Measurements from ENCODE around the gene VIT.

Gene VIT

DNA sequence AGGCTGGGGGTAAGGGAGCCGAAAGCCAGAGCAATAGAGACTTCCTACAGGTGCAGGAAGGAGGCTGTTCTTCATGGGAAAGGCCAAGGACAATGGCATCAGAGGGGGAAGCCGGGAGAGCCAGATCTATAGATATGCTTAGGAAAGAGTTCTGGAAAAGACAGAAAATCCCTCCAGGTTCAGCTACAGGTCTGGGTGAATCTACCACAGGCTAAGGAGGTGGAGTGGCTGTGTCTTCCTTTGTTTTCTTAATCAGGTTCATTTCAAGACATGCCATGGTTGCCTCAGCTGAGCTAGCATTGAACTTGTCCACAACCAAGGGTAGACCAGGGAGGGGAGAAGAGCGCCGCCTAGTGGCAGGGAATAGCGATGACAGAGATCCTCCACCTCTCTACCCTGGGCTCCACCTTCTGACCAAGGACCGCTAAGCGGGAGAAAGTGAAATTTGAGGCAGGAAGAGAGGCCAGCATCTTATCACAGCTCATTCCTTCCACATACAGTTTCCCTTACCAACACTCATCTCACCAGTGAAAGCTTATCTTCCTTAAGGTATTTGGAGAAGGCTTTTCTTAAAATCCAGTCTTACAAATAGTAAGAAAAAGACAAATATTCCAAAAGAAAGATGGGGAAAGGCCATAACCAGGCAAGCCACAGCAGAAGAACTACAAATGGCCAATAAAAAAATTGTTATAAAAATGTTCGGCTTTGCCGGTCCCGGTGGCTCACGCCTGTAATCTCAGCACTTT lies 74.2 kb downstream of the VIT start:
- Histone ChIP-seq H3K27me3 (ENCODE audit: insufficient read depth, low read length) (no peaks in the 10 kb centered on the region), H3K9me3 (ENCODE audit: low read length) (no peaks in the 10 kb centered on the region), H2AFZ (ENCODE audit: low read depth, low read length) (no peak overlapping the region), H3K4me3 (ENCODE audit: low read length) (no peak overlapping the region), H3K36me3 (ENCODE audit: insufficient read depth, low read length) (no peaks in the 10 kb centered on the region), H3K4me1 (ENCODE audit: insufficient read depth, low read length) (no peaks in the 10 kb centered on the region)

DNA sequence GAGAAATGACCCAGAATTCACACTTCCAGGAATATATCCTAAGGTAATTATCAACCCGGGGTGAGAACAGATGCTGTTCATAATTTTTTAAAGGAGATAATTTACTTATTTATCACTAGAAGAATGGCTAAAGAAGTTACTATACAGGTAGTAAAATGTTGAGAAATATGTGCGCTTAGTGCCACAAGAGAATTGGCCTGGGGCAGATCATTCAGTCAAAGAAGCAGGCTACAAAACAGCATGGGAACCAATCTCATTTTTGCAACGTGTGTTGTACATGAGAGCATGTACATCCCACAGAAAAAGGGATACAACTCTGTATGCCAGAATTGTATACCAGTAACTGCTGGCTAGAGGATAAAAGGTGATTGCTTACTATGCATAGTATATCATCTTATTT lies 75.2 kb downstream of the VIT start:
- no peaks in the 10 kb centered on the region for H3K27me3 ChIP-seq (ENCODE audit: insufficient read depth, low read length)
- no peaks in the 10 kb centered on the region for H3K4me1 ChIP-seq (ENCODE audit: insufficient read depth, low read length)
- no peaks in the 10 kb centered on the region for H3K36me3 ChIP-seq (ENCODE audit: insufficient read depth, low read length)
- no peak overlapping the region for H2AFZ ChIP-seq (ENCODE audit: low read depth, low read length)
- no peaks in the 10 kb centered on the region for H3K9me3 ChIP-seq (ENCODE audit: low read length)
- H3K4me3 ChIP-seq (ENCODE audit: low read length), result no peak overlapping the region

DNA sequence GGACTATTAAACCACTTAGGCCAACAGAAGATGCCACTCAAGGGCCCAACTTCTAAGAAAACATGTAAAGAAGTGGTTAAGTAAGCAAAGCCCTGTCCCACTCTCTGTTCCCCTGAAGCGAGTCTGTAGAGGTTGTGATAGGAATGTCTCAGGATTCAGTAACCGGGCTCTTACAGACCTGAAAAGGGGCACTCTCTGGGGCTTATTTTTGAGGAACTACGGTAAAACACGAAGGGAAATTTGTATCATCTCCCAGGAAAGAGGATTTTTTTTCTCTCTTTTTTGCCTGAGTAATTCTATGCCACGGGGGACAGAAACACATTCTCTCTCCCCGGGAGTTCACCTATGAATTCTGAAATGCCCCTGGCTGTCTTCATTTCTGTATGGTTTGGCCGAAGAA lies 77.4 kb downstream of the VIT start:
- Histone ChIP-seq H2AFZ (ENCODE audit: low read depth, low read length) (no peak overlapping the region), H3K36me3 (ENCODE audit: insufficient read depth, low read length) (no peaks in the 10 kb centered on the region), H3K4me1 (ENCODE audit: insufficient read depth, low read length) (no peaks in the 10 kb centered on the region), H3K4me3 (ENCODE audit: low read length) (no peak overlapping the region), H3K9me3 (ENCODE audit: low read length) (no peaks in the 10 kb centered on the region), H3K27me3 (ENCODE audit: insufficient read depth, low read length) (no peaks in the 10 kb centered on the region)

DNA sequence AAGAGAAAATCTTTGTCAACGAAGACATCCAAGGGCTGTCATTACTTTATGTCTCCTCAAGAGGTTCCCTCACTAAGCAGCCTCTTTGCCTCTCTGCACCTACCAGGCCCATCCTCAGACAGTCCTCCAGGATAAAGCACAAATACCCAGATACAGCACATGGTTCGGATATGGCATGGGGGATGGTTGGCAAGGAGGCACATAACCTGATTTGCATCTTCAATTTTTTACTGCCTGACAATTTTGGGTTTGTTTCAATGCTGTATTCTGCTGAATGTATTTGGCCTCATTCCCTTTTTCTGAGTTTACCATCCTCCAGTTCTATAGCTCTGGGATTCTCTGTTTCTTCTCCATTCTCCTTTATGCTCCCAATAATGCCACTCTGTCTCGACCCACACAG lies 78.8 kb downstream of the VIT start:
- Histone ChIP-seq H3K27me3 (ENCODE audit: insufficient read depth, low read length) (no peaks in the 10 kb centered on the region), H3K36me3 (ENCODE audit: insufficient read depth, low read length) (no peaks in the 10 kb centered on the region), H3K4me1 (ENCODE audit: insufficient read depth, low read length) (peaks cover 2% of the 10 kb centered on the region), H3K9me3 (ENCODE audit: low read length) (no peaks in the 10 kb centered on the region), H2AFZ (ENCODE audit: low read depth, low read length) (no peak overlapping the region), H3K4me3 (ENCODE audit: low read length) (no peak overlapping the region)

DNA sequence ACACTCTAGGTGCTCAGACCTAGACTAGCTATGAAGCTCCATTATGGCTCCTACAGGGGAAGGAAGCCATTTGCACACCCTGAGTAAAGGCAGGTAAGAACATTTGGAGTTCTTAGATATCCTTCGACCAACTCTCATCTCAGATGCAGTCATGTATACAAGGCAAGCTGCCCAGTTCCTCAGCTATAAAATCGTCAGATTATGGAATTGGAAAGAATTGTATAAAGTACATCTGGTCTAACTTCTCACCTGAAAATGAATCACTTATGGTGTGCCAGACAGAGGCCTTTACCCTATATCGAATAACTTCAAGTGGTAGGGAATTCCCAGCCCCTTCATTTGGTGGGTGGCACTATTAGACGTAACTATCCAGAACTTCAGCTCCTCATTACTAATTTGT lies 79.3 kb downstream of the VIT start:
- no peaks in the 10 kb centered on the region for H3K9me3 ChIP-seq (ENCODE audit: low read length)
- H3K36me3 ChIP-seq (ENCODE audit: insufficient read depth, low read length), result no peaks in the 10 kb centered on the region
- H2AFZ ChIP-seq (ENCODE audit: low read depth, low read length), result no peak overlapping the region
- no peak overlapping the region for H3K4me3 ChIP-seq (ENCODE audit: low read length)
- H3K4me1 ChIP-seq (ENCODE audit: insufficient read depth, low read length), result peaks cover 2% of the 10 kb centered on the region
- H3K27me3 ChIP-seq (ENCODE audit: insufficient read depth, low read length), result no peaks in the 10 kb centered on the region

DNA sequence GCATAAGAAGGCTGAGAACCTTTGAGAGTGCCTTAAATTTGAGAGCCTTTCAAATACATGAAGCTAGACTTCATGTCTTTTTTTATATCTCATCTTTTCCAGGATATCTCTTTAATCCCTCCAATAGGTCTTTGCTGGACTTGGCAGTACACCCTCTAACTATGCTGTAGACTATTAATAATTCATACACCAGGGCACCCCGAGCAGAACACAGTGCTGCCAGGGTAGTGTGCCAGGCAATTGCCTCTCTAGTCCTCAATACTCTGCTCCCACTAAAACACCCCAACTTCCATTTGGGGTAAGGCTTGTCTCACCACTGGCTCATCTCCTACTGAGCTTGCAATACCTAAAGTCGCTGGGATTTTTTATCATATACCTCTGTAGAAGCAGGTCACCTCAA lies 80.8 kb downstream of the VIT start:
- H2AFZ ChIP-seq (ENCODE audit: low read depth, low read length), result no peak overlapping the region
- no peak overlapping the region for H3K4me3 ChIP-seq (ENCODE audit: low read length)
- H3K9me3 ChIP-seq (ENCODE audit: low read length), result no peaks in the 10 kb centered on the region
- no peaks in the 10 kb centered on the region for H3K36me3 ChIP-seq (ENCODE audit: insufficient read depth, low read length)
- H3K4me1 ChIP-seq (ENCODE audit: insufficient read depth, low read length), result peaks cover 2% of the 10 kb centered on the region
- H3K27me3 ChIP-seq (ENCODE audit: insufficient read depth, low read length), result no peaks in the 10 kb centered on the region

DNA sequence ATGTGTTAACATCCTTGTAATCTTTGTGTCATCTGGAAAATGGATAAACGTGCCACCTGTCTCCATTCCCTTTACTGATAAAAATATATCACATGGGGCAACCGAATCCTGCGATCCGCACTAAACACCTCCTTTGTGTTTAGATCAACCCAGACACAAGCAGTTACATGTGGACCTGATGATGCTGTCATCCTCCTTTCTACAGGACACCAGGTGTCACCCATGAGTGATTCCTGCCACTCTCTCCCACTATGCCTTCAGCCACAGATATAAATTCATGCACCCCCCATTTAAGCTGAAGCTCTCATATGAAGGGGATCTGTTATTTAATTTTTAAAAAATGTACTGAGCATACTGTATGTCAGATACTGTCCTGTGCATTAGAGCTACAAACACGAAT lies 81.3 kb downstream of the VIT start:
- H3K9me3 ChIP-seq (ENCODE audit: low read length), result no peaks in the 10 kb centered on the region
- peaks cover 2% of the 10 kb centered on the region for H3K4me1 ChIP-seq (ENCODE audit: insufficient read depth, low read length)
- H2AFZ ChIP-seq (ENCODE audit: low read depth, low read length), result no peak overlapping the region
- no peak overlapping the region for H3K4me3 ChIP-seq (ENCODE audit: low read length)
- H3K27me3 ChIP-seq (ENCODE audit: insufficient read depth, low read length), result no peaks in the 10 kb centered on the region
- no peaks in the 10 kb centered on the region for H3K36me3 ChIP-seq (ENCODE audit: insufficient read depth, low read length)

DNA sequence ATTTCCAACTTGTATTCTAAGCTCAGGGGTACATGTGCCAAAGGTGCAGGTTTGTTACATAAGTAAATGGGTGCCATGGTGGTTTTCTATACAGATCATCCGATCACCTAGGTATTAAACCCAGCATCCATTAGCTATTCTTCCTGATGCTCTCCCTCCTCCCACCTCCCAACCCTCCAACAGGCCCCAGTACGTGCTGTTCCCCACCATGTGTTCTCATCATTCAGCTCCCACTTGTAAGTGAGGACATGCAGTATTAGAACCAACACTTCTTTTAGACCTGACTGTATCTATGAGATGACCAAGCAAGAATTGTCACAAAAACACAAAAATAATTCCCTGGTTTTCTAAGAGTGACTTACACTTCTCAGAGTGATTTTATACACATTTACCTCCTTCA lies 83.0 kb downstream of the VIT start:
- H3K4me1 ChIP-seq (ENCODE audit: insufficient read depth, low read length), result peaks cover 2% of the 10 kb centered on the region
- no peaks in the 10 kb centered on the region for H3K27me3 ChIP-seq (ENCODE audit: insufficient read depth, low read length)
- H3K36me3 ChIP-seq (ENCODE audit: insufficient read depth, low read length), result no peaks in the 10 kb centered on the region
- H3K9me3 ChIP-seq (ENCODE audit: low read length), result no peaks in the 10 kb centered on the region
- H3K4me3 ChIP-seq (ENCODE audit: low read length), result no peak overlapping the region
- no peak overlapping the region for H2AFZ ChIP-seq (ENCODE audit: low read depth, low read length)

DNA sequence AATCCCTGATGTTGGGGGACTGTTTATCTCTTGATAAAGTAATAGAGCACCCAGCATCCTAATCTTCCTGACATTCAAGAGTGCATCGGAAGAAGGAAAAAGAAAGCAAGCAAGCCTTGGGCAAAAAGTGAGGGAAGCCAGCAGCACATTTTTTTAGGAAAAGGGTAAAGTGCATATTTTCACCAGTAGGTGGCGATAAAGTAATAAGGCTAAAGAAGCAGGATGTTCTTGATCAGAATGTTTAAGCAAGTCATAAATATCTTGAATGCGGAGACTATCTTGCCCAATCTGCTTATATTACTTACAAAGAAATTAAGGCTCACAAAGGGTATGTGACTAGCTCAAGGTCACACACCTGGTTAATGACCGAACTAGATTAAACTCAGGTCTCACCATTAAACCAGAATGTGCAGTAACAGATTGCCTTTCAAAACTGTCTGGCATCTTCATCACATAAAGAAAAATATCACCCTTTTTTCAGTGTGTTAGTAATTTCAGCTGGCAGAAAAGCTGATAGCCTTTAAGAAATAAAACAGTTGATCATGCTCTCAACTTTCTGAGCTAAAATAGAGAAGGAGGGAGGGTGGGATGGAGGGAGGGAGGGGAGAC lies 83.8 kb downstream of the VIT start:
- no peak overlapping the region for H3K4me3 ChIP-seq (ENCODE audit: low read length)
- H2AFZ ChIP-seq (ENCODE audit: low read depth, low read length), result no peak overlapping the region
- peaks cover 2% of the 10 kb centered on the region for H3K4me1 ChIP-seq (ENCODE audit: insufficient read depth, low read length)
- no peaks in the 10 kb centered on the region for H3K36me3 ChIP-seq (ENCODE audit: insufficient read depth, low read length)
- H3K9me3 ChIP-seq (ENCODE audit: low read length), result no peaks in the 10 kb centered on the region
- H3K27me3 ChIP-seq (ENCODE audit: insufficient read depth, low read length), result no peaks in the 10 kb centered on the region

DNA sequence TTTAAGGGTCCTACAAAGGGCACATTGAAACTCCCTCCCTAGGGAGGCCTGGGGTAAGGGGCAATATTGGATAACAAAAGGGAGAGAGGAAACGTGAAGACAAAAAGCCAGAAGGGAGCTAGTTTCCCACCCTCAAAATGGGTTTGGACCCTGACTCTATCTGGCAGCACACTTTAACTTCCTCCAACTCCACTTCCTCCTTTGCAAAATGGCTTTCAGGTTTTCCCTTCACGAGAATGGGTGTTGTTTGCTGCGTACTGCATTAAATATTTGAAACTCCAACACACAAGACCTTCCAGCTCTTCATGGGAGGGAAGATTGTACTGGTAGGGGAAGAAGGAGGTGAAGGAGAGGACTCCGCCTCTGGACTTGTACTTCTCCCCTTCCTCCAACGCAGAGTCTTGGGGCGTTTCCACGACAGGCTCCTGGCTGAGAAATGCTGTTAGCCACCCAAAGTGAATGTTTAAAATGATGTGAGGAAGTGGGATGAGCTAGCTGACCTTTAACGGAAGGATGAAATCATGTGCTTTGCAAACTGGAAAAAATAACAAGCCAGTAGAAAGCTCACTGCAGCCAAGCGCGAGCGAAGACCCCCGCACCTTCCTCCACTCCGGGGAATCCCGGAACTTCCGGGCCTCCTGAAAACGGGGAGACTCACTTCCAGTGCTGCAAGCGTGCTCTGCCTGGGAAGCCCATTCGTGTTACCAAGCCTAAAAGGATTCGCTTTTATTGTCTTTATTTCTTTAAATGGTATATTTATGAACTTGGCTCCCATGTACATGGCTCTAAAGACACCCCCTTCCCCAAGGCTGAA lies 85.6 kb downstream of the VIT start:
- H3K27me3 ChIP-seq (ENCODE audit: insufficient read depth, low read length), result no peaks in the 10 kb centered on the region
- H2AFZ ChIP-seq (ENCODE audit: low read depth, low read length), result no peak overlapping the region
- H3K36me3 ChIP-seq (ENCODE audit: insufficient read depth, low read length), result no peaks in the 10 kb centered on the region
- H3K4me1 ChIP-seq (ENCODE audit: insufficient read depth, low read length), result peaks cover 2% of the 10 kb centered on the region
- H3K9me3 ChIP-seq (ENCODE audit: low read length), result no peaks in the 10 kb centered on the region
- no peak overlapping the region for H3K4me3 ChIP-seq (ENCODE audit: low read length)

DNA sequence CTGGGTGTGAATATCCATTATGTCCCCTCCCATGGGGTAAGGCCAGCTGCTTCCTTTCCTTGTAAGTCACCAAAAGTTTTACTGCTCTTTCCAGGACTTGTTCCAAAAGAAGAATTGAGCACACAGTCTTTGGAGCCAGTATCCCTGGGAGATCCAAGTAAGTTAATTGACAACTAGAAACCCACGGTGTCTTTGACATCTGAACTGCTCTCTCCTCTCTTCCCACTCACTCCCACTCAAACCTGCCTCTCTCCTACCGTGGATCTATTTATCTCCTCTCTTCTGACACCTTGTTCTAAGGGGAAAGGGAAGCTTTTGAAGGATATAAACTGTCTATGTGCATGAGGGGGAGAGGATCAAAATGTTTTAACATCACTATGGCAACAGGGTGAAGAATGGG lies 86.7 kb downstream of the VIT start:
- H3K9me3 ChIP-seq (ENCODE audit: low read length), result no peaks in the 10 kb centered on the region
- no peak overlapping the region for H3K4me3 ChIP-seq (ENCODE audit: low read length)
- H2AFZ ChIP-seq (ENCODE audit: low read depth, low read length), result no peak overlapping the region
- peaks cover 2% of the 10 kb centered on the region for H3K4me1 ChIP-seq (ENCODE audit: insufficient read depth, low read length)
- H3K36me3 ChIP-seq (ENCODE audit: insufficient read depth, low read length), result no peaks in the 10 kb centered on the region
- H3K27me3 ChIP-seq (ENCODE audit: insufficient read depth, low read length), result no peaks in the 10 kb centered on the region

DNA sequence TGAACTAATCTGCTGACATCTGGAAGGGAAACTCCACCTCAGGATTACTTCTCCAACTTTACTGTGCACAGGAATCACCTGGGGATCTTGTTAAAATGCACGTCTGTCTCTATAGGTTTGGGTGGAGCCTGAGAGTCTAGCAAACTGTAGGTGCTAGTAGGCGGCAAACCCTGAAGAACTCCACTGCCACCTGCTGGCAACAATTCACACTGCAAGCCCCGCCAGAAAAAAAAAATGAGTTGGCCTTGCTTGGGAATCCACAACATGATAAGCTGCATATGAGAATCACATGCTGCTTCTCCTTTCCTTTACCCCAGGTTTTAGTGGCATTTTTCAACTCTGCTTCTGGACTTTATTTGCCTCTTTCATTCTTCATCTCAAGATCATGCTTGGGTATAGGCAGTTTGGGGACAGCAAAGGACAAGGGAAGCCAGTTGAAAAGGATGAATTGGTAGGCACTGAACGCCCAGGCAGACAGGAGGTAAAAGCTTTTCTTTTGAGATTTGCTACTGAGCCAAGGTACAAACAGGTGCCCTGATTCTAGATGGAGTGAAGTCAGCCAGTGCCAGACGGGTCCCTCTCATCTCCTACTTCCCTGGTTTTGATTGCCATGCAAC lies 88.8 kb downstream of the VIT start:
- no peak overlapping the region for H3K4me3 ChIP-seq (ENCODE audit: low read length)
- no peaks in the 10 kb centered on the region for H3K36me3 ChIP-seq (ENCODE audit: insufficient read depth, low read length)
- no peak overlapping the region for H2AFZ ChIP-seq (ENCODE audit: low read depth, low read length)
- H3K27me3 ChIP-seq (ENCODE audit: insufficient read depth, low read length), result peaks cover 5% of the 10 kb centered on the region
- H3K9me3 ChIP-seq (ENCODE audit: low read length), result no peaks in the 10 kb centered on the region
- no peaks in the 10 kb centered on the region for H3K4me1 ChIP-seq (ENCODE audit: insufficient read depth, low read length)

DNA sequence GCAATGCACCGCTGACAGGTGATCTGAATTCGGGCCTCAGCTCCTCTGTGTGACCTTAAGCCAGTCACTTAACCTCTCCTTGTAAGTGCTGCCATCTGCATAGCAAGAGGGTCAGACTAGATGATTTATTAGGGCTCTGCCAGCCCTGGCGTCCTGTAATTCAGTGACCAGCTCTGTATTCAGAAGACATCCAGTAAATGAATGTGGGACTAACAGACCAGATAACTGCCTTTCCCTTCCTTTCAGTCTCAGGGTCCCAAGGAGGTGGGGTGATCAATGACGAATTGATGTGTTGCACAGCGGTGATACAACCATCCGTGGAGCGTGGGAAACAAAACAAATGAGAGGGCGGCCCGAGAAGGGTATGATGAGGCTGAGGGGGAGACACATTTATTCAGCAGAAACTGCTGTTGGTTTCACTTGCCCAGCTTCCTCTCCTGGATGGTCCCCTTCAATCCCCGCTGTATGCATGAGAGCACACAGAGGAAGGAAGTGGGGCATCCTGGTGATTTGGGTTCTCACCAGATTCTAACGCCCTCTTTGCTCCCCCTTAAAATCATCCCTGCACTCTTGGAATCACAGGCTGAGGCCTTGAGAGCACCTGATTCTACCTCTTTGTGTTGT lies 92.8 kb downstream of the VIT start:
- Histone ChIP-seq H3K36me3 (ENCODE audit: insufficient read depth, low read length) (no peaks in the 10 kb centered on the region), H3K4me3 (ENCODE audit: low read length) (no peak overlapping the region), H2AFZ (ENCODE audit: low read depth, low read length) (no peak overlapping the region), H3K9me3 (ENCODE audit: low read length) (no peaks in the 10 kb centered on the region), H3K27me3 (ENCODE audit: insufficient read depth, low read length) (peaks cover 5% of the 10 kb centered on the region), H3K4me1 (ENCODE audit: insufficient read depth, low read length) (no peaks in the 10 kb centered on the region)
